Upper lobe of right lung (tissue), 1 donor: ENCODE data around the gene RNF217. TPM values are rescaled to one million over a fixed set of nuclear protein-coding genes. Genes with fewer than 3 reads are reported as not detected.
"Not testable (repeated sequence)": the region's sequence is repeated elsewhere in the genome, so short reads cannot be mapped to it uniquely, and the experiment has no call there.

ENCODE experiments used
- ATAC-seq: fragments of 200-7000 bp; cut with Tn5 transposase; one replicate; pipeline ENCODE4 v1.9.1; 2020; ENCODE audit warnings: mild to moderate bottlenecking, moderate library complexity
- DNase-seq: peaks from one replicate; pipeline ENCODE4 v3.0.0-alpha.2; 2020
- H3K27ac ChIP-seq: fragments of 200-600 bp; one replicate; pipeline ENCODE4 v1.8.0; 2022
- H3K27me3 ChIP-seq: fragments of 200-600 bp; one replicate; pipeline ENCODE4 v1.8.0; 2022; ENCODE audit warnings: mild to moderate bottlenecking
- H3K36me3 ChIP-seq: fragments of 200-600 bp; one replicate; pipeline ENCODE4 v1.8.0; 2022
- H3K4me1 ChIP-seq: fragments of 200-600 bp; one replicate; pipeline ENCODE4 v1.8.0; 2022
- H3K4me3 ChIP-seq: fragments of 200-600 bp; one replicate; pipeline ENCODE4 v1.8.0; 2022; ENCODE audit warnings: mild to moderate bottlenecking
- H3K9me3 ChIP-seq: fragments of 200-600 bp; one replicate; pipeline ENCODE4 v1.8.0; 2022
- CTCF ChIP-seq: fragments of 200-600 bp; IDR thresholded peaks from one replicate; pipeline ENCODE4 v1.8.0; 2022; ENCODE audit warnings: antibody characterized with exemption
- intact Hi-C: fragments of 100-400 bp; cut with DNase I; formaldehyde crosslinking; loops from one replicate; pipeline ENCODE4 v1.11.0; 2022
- total RNA-seq: library from RNA; stranded (reverse); fragmentation: NEBNext Ultra II Directional; extraction: Animal tissue kit (Norgen Biotek cat#: 25700); gene quantifications from one replicate; pipeline ENCODE4 v1.2.1, GENCODE V29; 2021
- donor health status: DM: no; HTN: yes; CAD: no; lungs with severe emphysema.

Gene RNF217
- total RNA-seq, 1 donor from 2014 or later: 29.2 TPM

- no peaks in the 10 kb centered on the region for H3K4me1 ChIP-seq
- H3K27ac ChIP-seq: no peak overlapping the region
- TF ChIP-seq CTCF: no peak
- no peaks in the 10 kb centered on the region for H3K9me3 ChIP-seq
- H3K27me3 ChIP-seq: no peaks in the 10 kb centered on the region
- H3K36me3 ChIP-seq: no peaks in the 10 kb centered on the region
- no peak overlapping the region for H3K4me3 ChIP-seq
- intact Hi-C loops: no loop called here
- DNase-seq (no peak), ATAC-seq (peak; percentile 62)
Measured at GRCh38 chr6:125066964-125067363, 104.7 kb downstream of the RNF217 start.

- no peak for TF ChIP-seq CTCF
- H3K36me3 ChIP-seq: no peaks in the 10 kb centered on the region
- H3K4me1 ChIP-seq: no peaks in the 10 kb centered on the region
- no peak for ATAC-seq
- no peak overlapping the region for H3K4me3 ChIP-seq
- no peaks in the 10 kb centered on the region for H3K27me3 ChIP-seq
- H3K9me3 ChIP-seq: no peaks in the 10 kb centered on the region
- intact Hi-C loops: no loop called here
- no peak for DNase-seq
- no peak overlapping the region for H3K27ac ChIP-seq
Measured at GRCh38 chr6:125067552-125067951, 105.3 kb downstream of the RNF217 start.

GRCh38 chr6:125073071-125073470 is 110.8 kb downstream of the RNF217 start:
- H3K4me3 ChIP-seq: no peak overlapping the region
- no peaks in the 10 kb centered on the region for H3K27me3 ChIP-seq
- no peaks in the 10 kb centered on the region for H3K4me1 ChIP-seq
- no peak for TF ChIP-seq CTCF
- DNase-seq (no peak), ATAC-seq (no peak)
- H3K36me3 ChIP-seq: peaks cover 15% of the 10 kb centered on the region
- intact Hi-C loops: no loop called here
- H3K9me3 ChIP-seq: no peaks in the 10 kb centered on the region
- no peak overlapping the region for H3K27ac ChIP-seq

GRCh38 chr6:125074120-125074519 is 111.9 kb downstream of the RNF217 start:
- DNase-seq: no peak
- no peak for ATAC-seq
- intact Hi-C loops: no loop called here
- Histone ChIP-seq H3K4me3 (no peak overlapping the region), H3K27ac (no peak overlapping the region), H3K4me1 (no peaks in the 10 kb centered on the region), H3K36me3 (peaks cover 20% of the 10 kb centered on the region), H3K9me3 (no peaks in the 10 kb centered on the region), H3K27me3 (no peaks in the 10 kb centered on the region)
- TF ChIP-seq CTCF: no peak

- H3K4me3 ChIP-seq, ATAC-seq, H3K4me1 ChIP-seq, DNase-seq, H3K9me3 ChIP-seq, H3K27ac ChIP-seq, intact Hi-C loops, H3K27me3 ChIP-seq: not testable (repeated sequence)
- H3K36me3 ChIP-seq: peaks cover 20% of the 10 kb centered on the region
Measured at GRCh38 chr6:125075073-125075472, 112.8 kb downstream of the RNF217 start.

- Histone ChIP-seq H3K27ac (no peak overlapping the region), H3K9me3 (no peaks in the 10 kb centered on the region), H3K36me3 (peaks cover 20% of the 10 kb centered on the region), H3K4me3 (no peak overlapping the region), H3K27me3 (no peaks in the 10 kb centered on the region), H3K4me1 (no peaks in the 10 kb centered on the region)
- DNase-seq (no peak), ATAC-seq (no peak)
- TF ChIP-seq CTCF: no peak
- intact Hi-C loops: no loop called here
Measured at GRCh38 chr6:125075741-125076481, 113.7 kb downstream of the RNF217 start.
